Left ventricle myocardium inferior (tissue), 1 donor: ENCODE measurements around the gene LY6G6F. TPM values are rescaled to one million over a fixed set of nuclear protein-coding genes. Genes with fewer than 3 reads are reported as not detected.

Experiments used
- DNase-seq: peaks from one replicate; pipeline ENCODE4 v3.0.0-alpha.2; 2020
- H3K27ac ChIP-seq: fragments of 200-600 bp; replicated peaks from 2 replicates; pipeline ENCODE4 v1.8.0; 2021
- H3K27me3 ChIP-seq: fragments of 200-600 bp; 2 replicates; pipeline ENCODE4 v1.8.0; 2021; ENCODE audit warnings: low read depth
- H3K36me3 ChIP-seq: fragments of 200-600 bp; 2 replicates; pipeline ENCODE4 v1.8.0; 2021
- H3K4me1 ChIP-seq: fragments of 200-600 bp; 2 replicates; pipeline ENCODE4 v1.8.0; 2021
- H3K4me3 ChIP-seq: fragments of 200-600 bp; 2 replicates; pipeline ENCODE4 v1.8.0; 2021; ENCODE audit warnings: mild to moderate bottlenecking, moderate library complexity
- H3K9me3 ChIP-seq: fragments of 200-600 bp; replicated peaks from 2 replicates; pipeline ENCODE4 v1.8.0; 2021
- intact Hi-C: fragments of 100-400 bp; cut with micrococcal nuclease; formaldehyde crosslinking; loops from one replicate; pipeline ENCODE4 v1.11.0; 2022
- total RNA-seq: library from RNA; stranded (reverse); fragmentation: NEBNext Ultra II Directional; extraction: Animal tissue kit (Norgen Biotek cat#: 25700); gene quantifications from one replicate; pipeline ENCODE4 v1.2.1, GENCODE V29; 2021
- TF ChIP-seq, protein P1 (sequence below): fragments of 200-600 bp; IDR thresholded peaks from 2 replicates; pipeline ENCODE4 v1.8.0; 2021; ENCODE audit warnings: antibody characterized with exemption, mild to moderate bottlenecking, borderline replicate concordance
- donor health status: DM: no; HTN: yes; CAD: no; lungs with severe emphysema.

LY6G6F gene
- total RNA-seq, 1 donor from 2014 or later, result not detected

DNA sequence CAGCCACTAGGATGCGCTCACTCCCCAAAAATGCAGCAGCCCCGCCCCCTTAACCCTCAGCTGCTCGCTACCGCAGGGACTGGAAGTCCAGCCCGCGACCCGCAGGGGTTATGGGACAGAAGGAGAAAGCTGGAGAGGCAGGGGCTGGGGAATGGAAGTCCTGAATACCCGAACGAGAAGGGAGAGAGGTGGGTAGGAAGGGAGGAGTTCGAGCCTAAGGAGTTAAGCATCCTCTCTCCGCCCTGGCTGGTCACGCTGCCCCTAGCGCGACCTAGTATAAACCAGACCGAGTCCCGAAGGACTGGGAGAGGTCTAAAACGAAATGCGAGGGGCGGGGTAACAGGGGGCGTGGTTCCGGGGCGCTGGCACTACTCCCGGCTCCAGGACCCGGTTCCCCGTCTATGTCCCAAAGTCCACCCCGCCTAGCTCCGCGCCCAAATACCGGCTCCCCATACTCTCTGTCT, 22.9 kb downstream of the LY6G6F start:
- Histone ChIP-seq H3K27ac (peak overlapping the region; percentile 98), H3K36me3 (peaks cover 63% of the 10 kb centered on the region), H3K9me3 (no peaks in the 10 kb centered on the region), H3K4me1 (peaks cover 70% of the 10 kb centered on the region), H3K27me3 (no peaks in the 10 kb centered on the region), H3K4me3 (peak overlapping the region; percentile 93)
- intact Hi-C loops, result no loop called here
- DNase-seq, result peak; percentile 94
- TF ChIP-seq, protein P1, sequence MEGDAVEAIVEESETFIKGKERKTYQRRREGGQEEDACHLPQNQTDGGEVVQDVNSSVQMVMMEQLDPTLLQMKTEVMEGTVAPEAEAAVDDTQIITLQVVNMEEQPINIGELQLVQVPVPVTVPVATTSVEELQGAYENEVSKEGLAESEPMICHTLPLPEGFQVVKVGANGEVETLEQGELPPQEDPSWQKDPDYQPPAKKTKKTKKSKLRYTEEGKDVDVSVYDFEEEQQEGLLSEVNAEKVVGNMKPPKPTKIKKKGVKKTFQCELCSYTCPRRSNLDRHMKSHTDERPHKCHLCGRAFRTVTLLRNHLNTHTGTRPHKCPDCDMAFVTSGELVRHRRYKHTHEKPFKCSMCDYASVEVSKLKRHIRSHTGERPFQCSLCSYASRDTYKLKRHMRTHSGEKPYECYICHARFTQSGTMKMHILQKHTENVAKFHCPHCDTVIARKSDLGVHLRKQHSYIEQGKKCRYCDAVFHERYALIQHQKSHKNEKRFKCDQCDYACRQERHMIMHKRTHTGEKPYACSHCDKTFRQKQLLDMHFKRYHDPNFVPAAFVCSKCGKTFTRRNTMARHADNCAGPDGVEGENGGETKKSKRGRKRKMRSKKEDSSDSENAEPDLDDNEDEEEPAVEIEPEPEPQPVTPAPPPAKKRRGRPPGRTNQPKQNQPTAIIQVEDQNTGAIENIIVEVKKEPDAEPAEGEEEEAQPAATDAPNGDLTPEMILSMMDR, result no peak

DNA sequence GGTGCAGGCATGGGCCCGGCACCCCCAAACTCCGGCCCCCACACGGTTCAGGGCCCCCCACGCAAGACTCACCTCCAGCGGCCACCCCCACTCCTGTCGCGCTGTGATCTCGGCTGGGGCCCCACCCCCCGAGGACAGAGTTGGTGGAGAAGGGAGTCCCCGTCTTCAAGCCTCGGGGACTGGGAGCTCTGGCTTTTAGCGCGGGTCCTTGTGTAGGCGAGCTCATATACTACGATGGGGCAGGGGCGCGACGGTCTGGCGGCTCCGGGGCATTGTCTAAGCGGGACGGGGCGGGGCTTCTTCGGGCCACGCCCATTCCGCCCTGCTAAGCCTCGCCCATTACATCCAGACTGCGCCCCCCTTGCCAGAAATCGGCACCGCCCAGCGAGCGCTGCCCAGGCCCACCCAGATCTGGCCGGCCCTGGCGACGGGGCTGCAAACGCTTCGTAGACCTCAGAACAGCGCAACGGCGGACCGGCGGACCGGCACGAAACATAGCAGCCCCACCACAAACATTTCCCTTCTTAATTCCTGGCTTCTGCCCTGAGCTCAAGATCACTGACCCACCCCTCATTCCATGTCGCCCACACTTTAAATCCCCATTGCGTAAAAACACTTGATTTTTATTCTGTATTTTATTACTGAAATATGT, 23.4 kb downstream of the LY6G6F start:
- Histone ChIP-seq H3K36me3 (peaks cover 63% of the 10 kb centered on the region), H3K4me3 (peak overlapping the region; percentile 93), H3K27me3 (no peaks in the 10 kb centered on the region), H3K27ac (peak overlapping the region; percentile 98), H3K9me3 (no peaks in the 10 kb centered on the region), H3K4me1 (peaks cover 75% of the 10 kb centered on the region)
- DNase-seq, result peak; percentile 92
- TF ChIP-seq, protein P1, result no peak
- intact Hi-C loops, result no loop called here

DNA sequence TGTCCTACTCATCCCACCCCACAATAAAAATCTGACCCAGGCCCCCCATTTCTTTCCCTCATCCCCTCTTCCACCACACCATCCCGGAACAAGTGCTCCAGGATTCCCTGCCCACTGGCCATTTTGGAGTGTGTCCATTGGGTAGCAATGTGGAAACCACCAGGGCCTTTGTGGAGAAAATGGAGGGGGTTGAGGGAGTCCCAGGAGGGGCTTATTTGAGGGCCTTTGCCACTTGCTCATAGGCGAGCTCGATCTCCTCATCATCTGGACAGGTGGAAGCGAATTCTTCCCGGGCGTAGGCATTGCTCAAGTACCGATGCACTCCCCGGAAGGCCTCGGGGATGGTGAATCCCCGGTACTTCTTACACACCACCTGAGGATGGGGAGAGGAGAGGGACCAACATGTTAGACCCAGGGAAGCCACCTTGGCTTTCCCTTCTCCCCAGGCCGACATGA, 24.0 kb downstream of the LY6G6F start:
- DNase-seq, result no peak
- Histone ChIP-seq H3K4me1 (peaks cover 78% of the 10 kb centered on the region), H3K4me3 (peak overlapping the region; percentile 93), H3K36me3 (peaks cover 62% of the 10 kb centered on the region), H3K9me3 (no peaks in the 10 kb centered on the region), H3K27me3 (no peaks in the 10 kb centered on the region), H3K27ac (peak overlapping the region; percentile 98)
- intact Hi-C loops, result no loop called here
- TF ChIP-seq, protein P1, result no peak

DNA sequence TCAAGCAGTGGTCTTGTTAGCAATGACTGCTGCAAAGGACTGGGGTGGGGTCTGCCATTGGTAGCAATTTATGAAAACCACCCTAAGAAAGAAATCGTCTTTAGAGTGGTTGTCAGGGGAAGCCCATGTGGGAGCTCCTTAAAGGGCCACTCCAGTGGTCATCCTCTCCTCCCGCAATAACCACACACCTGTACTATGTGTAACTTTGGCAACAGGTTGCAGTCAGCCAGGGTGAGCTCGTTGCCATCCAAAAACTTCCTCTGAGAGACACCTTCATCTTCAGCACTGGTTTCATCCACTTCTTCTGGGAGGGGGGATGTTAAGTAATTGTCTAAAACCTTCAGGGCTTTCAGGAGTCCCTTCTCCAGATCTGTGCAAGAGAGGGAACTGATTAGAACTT, 25.4 kb downstream of the LY6G6F start:
- Histone ChIP-seq H3K36me3 (peaks cover 49% of the 10 kb centered on the region), H3K9me3 (no peaks in the 10 kb centered on the region), H3K4me1 (peaks cover 91% of the 10 kb centered on the region), H3K4me3 (no peak overlapping the region), H3K27me3 (no peaks in the 10 kb centered on the region), H3K27ac (peak overlapping the region; percentile 32)
- intact Hi-C loops, result no loop called here
- TF ChIP-seq, protein P1, result no peak
- DNase-seq, result no peak

DNA sequence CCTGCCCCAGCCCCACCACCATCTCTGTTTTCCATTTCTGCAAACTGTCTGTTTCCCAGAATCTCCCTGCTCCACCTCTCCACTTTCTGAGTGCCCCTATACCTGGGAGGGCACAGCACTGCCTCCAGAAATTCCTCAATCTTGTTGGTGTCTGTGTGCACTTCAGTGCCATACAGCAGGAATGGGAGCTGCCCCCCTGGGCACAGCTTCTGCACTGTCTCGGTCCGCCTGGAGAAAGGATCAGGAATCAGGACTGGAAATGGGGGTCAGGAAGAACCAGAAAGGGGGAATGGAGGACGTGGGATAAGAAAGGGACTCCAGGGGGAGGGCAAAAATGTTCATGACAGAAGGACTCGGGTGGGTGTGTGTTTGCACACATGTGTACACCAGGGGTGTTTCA, 27.1 kb downstream of the LY6G6F start:
- intact Hi-C loops, result no loop called here
- H3K4me3 ChIP-seq, result peak overlapping the region; percentile 83
- TF ChIP-seq, protein P1, result no peak
- H3K27me3 ChIP-seq, result no peaks in the 10 kb centered on the region
- no peaks in the 10 kb centered on the region for H3K9me3 ChIP-seq
- peak overlapping the region; percentile 96 for H3K27ac ChIP-seq
- peaks cover 96% of the 10 kb centered on the region for H3K4me1 ChIP-seq
- H3K36me3 ChIP-seq, result peaks cover 36% of the 10 kb centered on the region
- no peak for DNase-seq
